Measurements from ENCODE around the gene BICD2.

- no peak for TF ChIP-seq CEBPZ (IDR thresholded peaks at IDR 0.05; ENCODE audit: low read length)
- no peak for TF ChIP-seq ZNF44 (CRISPR knock-in tag; IDR thresholded peaks at IDR 0.05)
- TF ChIP-seq GZF1 (CRISPR knock-in tag; IDR thresholded peaks at IDR 0.05), result no peak
- no peak for TF ChIP-seq POLR2A (IDR thresholded peaks at IDR 0.05; ENCODE audit: insufficient read depth in 1 of 2, low read depth in 2 of 2, low read length in 2 of 2)
- TF ChIP-seq ZFYVE20 (CRISPR knock-in tag; IDR thresholded peaks at IDR 0.05; ENCODE audit: borderline replicate concordance, low read depth), result no peak
- no peak for TF ChIP-seq ZBTB20 (CRISPR knock-in tag; IDR thresholded peaks at IDR 0.05; ENCODE audit: borderline replicate concordance, low read depth)
- no peak for TF ChIP-seq HMG20B (CRISPR knock-in tag; conservative IDR thresholded peaks at IDR 0.05)
- no peak for TF ChIP-seq KDM1A (CRISPR knock-in tag; IDR thresholded peaks at IDR 0.05)
- no peak for TF ChIP-seq EZH2 (conservative IDR thresholded peaks at IDR 0.05; ENCODE audit: low read depth, low read length)
- no peak for TF ChIP-seq ZNF776 (CRISPR knock-in tag; IDR thresholded peaks at IDR 0.05)
These were observed 53.5 kb downstream of the BICD2 start for GRCh38 chr9:92711146-92711545.

Measured in HepG2 (cell line).